NCI-H2107 treated with DMSO at 0.1 percent for 48 hours (cell line): ENCODE data around the gene PRSS53.
A peak's percentile ranks its signal among the peaks of the same experiment; 100 is the strongest.
"Not testable (repeated sequence)": the region's sequence is repeated elsewhere in the genome, so short reads cannot be mapped to it uniquely, and the experiment has no call there.

ENCODE experiments used
- DNase-seq: peaks from one replicate; lab custom pipeline; 2025; ENCODE audit not compliant: unreplicated experiment; lab: John Stamatoyannopoulos, UW

PRSS53 gene

DNA sequence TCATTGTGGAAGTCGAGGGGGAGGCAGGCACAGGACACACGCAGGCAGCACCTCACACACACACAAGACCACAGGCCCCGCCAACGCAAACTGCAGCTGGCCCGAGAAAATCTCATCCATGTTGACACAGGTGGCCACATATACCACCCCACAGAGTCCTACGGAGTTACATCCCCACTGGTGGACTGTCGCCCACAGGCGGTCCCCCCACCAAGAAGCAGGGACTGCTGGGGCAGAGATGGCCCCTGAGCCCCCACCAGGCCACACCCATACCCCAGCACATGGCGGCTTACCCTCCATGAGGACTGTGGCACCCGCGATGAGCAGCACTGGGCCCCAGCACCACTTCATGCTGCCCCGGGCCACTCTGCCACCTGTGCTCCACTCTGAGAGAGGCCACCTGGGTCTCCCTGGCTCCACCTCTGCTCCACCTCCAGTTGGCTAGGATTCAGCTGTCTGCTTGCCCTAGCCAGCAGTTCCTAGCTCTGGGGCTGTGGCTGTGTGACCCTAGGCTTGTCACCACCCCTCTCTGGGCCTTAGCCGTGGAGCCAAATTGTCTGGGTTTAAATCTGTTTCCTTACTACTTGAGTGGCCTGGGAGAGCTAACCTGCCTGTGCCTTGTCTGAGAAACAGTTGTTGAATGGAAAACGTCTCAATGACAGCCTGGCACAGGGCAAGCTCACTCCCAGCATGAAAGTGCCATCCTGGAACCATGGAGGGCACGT is at the start of gene PRSS53:
Gene PRSS53 (minus strand): TSS at position 485 of the 725 bp plus-strand sequence. CDS start 134 bp downstream, at position 351.
- no peak for DNase-seq

DNA sequence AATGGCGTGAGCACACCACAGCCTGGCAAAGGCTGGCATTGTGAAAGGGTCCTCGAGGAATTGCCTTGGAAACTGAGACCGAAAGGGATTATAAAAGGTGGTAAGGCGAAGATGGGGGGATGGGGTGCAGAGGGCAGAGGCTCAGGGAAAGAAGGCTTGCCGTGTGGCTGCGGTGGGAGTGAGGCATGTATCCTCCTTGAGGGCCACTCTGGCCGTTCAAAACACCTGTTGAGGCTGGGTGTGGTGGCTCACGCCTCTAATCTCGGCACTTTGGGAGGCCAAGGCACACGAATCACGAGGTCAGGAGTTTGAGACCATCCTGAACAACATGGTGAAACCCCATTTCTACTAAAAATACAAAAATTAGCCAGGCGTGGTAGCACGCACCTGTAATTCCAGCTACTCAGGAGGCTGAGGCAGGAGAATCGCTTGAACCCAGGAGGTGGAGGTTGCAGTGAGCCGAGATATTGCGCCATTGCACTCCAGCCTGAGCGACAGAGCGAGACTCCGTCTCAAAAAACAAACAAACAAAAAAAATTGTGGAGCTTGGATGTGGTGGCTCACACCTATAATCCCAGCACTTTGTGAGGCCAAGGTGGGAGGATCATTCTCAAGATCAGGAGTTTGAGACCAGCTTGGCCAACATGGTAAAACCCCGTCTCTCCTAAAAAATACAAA is 48.2 kb upstream of the PRSS53 start:
- DNase-seq, result not testable (repeated sequence)

DNA sequence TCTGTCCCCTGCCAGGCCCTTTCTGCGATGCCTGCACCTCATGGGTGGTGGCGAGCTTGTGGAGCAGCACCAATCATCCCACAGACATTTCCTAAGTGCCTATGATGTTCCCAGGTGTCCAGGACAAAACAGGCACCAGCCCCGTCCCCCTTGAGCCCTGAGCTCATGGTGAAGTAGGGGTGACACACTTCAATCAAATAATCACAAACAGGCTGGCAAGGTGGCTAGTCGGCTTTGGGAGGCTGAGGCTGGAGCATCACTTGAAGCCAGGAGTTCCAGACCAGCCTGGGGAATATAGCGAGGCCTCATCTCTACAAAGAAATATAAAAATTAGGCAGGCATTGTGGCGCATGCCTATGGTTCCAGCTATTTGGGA is 47.5 kb upstream of the PRSS53 start:
- no peak for DNase-seq

DNA sequence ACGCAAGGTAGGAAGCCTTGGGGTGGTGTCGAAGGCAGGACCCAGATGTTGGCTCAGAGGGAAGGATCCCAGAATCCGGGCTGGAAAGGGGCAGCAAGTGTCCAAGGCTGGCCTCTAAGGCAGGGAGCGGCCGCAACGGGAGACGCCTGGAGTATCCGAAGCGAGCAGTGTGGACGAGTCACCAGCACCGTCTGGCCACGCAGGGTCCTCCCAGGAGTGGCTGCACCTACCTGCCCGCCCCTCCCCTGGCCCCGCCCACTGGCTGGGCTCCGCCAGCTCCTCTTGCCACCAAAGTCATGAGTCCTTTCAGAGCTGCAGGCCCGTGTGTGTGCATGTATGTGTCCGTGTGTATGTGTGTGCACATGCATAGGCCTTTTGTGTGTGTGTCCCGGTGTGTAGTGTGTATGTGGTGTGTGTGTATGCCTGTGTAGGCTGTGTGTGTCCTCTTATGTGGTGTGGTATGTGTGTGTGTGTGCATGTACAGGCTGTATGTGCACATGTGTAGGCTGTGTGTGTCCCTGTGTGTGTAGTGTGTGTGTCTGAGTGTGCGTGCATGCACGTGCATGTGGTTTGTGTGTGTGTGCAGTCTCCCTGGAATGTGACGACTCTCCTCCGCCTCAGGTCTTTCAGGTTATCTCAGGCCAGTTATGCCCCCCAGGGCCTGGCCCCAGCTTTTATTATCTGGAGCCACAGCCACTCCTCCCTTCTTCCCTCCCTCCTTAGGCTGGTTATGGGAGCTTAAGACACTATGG is 47.0 kb upstream of the PRSS53 start, which contains the start of gene PRSS8:
Gene PRSS8 (minus strand): TSS at position 193 of the 752 bp plus-strand sequence. CDS start 229 bp downstream, outside the sequence.
- DNase-seq, result no peak

DNA sequence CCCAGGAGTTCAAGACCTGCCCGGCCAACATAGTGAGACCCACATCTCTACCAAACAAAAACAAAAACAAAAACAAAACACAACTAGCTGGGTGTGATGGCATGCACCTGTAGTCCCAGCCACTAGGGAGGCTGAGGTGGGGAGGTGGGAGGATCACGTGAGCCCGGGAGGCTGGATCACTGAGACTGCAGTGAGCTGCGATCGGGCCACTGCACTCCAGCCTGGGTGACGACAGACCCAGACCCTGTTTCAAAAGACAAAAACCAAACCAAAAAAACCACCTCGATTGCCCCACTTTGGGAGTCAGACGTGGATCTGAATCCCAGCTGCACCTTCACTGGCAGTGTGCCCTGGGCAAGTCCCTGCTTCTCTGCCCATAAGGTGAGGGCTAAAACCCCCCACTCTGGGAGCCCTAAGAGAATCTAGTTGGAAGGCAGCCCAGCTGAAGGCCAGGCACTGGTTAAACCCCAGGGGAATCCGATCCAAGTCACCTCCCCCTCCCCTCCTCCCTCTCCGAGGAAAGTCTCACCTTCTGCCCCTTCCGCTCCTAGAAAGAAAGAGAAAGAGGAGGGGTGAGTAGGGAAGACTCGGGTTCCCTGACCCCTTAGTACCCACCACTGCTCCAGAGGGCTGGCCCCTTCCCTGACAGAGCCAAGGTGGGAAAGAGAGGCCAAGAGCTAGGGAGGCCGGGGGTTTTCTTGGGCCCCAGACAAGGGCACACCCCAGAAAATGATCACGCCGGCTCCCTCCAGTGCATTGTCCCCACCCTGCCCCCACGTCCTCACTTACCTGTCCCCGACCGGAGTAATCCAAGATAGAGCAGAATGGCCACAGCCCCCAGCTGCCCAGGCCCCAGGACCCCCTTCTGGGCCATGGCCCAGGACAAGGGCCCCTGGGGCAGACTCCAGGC is 46.1 kb upstream of the PRSS53 start:
- DNase-seq, result peak; percentile 61

DNA sequence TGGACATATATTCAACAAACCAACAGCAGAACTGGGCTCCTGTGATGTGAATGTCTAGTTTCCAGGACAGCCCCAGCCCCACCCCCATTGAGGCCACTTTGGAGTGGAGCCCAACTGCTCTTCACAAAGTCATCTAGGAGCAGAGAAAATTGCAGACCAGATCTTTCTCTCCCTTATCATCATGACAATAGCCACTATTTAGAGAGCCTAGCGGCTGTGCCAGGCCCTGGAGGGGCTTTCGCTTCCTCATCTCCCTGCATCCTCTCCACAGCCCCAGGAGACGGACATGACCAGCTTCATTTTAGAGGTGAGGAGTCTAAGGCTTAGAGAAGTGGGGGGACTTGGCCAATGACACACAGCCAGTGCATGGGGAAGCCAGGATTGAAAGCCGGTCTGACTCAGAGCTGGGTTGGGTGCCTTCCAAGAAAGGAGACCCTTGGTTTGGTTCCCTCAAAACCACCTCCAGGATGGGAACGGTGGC is 45.4 kb upstream of the PRSS53 start:
- DNase-seq, result no peak

DNA sequence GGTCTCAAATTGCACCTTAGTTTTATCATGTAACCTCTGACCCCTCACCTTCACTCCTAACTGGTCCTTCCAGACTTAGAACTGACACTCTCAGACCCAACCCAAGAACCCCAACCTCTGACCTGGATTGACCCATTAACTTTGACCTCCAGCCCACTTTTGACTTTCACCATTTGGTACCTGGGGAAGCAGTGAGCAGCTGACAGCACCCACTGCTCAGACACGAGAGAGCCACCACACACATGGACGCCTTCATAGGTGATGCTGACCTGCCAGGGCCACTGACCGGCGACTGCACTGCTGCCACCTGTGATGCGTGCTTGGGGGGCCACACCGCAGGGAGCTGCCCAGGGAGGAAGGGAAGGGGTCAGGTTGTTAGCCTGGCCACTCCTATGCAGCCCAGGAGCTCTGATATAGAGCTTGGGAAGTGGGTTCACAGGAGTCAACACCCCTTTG is 44.3 kb upstream of the PRSS53 start:
- no peak for DNase-seq

DNA sequence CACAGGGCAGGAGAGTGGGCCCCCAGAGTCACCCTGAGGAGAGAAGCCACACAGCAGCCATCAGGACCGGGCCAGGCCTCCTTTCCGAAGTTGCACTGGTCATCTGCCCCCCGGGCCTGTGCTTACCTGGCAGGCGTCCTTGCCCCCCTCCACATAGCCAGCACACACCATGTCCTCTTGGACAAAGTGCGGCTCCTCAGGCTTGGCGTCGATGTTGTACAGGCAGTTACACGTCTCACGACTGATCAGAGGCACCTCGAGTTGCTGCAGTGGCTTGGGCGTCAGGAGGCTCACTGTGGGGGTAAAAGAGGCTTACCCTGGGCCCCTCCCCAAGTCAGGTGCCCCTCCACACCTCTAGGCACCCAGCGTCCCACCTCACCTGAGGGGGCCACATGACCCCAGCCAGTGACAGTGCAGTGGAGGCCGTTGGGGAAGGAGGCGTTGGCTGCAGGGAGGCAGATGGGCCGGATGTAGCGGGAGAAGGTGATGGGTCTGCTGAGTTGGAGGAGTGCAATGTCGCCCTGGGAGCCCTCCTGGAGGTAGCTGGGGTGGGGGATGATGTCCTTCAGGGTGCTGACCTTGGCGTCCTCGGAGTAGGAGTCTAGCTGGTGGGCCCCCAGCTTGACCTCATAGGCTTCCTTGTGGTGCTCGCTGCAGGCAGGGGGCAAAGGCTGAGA is 43.7 kb upstream of the PRSS53 start:
- no peak for DNase-seq

DNA sequence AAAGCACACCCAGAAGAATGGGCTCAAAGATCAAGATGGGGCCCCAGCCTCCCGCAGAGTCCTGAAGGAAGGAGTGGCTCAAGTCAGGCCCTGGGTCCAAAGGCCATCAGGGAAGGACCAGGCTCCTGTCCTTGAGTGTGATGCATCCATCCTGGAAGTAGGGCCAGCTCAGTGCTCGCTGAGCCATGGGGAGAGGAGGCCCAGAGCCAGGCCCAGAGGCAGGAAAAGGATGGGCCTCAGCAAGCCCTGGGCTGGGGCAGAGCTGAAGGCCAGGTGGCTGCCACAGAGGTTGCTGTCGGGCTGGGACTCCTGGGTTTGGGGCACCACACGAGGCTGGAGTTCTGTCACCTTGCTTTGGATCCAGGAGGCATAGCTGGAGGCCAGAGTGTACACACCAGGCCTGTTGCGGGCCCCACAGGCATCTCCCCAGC is 43.1 kb upstream of the PRSS53 start:
- DNase-seq, result no peak

DNA sequence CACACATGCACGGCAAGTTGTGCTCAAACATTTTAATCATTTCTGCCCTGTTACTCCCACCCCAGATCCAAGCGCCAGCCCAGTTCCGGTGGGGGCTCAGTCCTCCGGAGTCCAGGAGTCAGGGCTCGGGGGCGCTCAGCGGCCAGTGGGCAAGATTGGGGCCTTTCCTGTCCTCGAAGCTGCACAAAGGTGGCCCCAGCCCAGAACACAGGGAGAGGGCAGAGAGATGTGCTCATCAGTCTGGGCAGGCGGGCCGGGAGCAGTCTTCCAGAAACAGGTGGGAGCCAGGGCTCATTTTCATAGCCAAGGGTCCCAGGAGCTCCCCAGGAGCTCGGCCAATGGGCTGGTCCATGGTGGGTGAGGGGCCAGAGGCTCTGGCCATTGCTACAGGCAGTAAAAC is 42.7 kb upstream of the PRSS53 start:
- no peak for DNase-seq

DNA sequence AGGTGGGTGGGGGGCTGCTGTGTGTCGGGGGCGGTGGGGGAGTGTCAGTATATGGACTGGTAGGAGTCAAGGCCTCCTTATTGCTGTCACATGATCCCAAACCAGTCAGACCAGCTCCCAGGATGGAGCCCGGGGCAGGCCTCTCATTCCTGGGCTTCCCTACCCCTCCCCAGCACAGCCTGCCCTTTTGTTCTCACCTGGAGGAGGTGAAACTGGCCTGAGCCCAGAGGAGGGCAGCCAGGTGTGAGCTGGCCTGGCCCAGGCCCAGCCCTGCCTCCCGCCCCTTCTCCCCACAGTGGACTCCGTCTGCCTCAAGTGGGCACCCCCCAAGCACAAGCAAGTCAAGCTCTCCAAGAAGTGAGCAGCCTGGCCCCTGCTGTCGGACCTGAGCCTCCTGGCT is 42.2 kb upstream of the PRSS53 start:
- DNase-seq, result no peak

DNA sequence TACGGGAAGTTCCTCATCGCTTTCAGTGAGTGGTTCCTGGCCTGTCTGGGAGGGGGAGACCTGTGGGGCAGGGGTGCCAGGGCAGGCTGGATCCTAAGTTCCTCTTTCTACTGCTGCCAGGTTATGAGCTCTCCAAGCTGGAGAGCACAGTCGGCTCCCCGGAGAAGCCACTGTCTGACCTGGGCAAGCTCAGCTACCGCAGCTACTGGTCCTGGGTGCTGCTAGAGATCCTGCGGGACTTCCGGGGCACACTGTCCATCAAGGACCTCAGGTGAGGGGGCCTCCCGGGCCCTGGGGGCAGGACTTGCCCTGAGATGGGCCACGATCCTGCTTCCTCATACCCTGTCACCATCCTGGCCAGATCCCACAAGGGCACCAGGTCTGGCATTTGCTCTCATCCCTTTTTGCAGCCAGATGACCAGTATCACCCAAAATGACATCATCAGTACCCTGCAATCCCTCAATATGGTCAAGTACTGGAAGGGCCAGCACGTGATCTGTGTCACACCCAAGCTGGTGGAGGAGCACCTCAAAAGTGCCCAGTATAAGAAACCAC is 41.7 kb upstream of the PRSS53 start:
- DNase-seq, result no peak

DNA sequence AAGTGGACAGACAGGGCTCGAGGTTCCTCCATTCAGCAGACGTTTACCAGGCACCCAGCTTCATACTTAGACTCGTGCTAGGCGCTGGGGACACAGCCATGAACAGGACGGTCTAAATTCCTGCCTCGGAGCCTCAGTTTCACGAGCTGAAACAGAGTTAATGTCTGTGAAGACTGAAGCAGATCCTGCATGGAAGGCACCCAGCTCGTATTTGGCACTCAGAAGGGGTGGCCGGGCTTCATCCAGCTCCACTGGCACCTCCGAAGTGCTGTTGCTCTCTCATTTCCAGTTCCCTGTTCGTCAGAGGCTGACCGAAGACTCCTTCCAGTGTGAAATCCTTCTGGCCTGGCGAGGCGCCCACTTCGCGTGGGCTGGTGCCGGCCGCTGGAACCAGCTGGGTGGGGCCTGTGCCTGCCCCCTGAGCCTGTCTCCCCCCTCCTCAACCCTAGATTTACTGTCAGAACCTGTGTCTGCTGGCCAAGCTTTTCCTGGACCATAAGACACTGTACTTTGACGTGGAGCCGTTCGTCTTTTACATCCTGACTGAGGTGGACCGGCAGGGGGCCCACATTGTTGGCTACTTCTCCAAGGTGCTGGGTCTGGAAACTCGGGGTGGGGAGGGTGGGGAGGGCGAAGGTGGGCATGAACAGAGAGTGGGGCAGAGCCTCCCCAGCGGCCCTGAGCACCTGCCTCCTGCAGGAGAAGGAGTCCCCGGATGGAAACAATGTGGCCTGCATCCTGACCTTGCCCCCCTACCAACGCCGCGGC is 41.0 kb upstream of the PRSS53 start:
- DNase-seq, result no peak

DNA sequence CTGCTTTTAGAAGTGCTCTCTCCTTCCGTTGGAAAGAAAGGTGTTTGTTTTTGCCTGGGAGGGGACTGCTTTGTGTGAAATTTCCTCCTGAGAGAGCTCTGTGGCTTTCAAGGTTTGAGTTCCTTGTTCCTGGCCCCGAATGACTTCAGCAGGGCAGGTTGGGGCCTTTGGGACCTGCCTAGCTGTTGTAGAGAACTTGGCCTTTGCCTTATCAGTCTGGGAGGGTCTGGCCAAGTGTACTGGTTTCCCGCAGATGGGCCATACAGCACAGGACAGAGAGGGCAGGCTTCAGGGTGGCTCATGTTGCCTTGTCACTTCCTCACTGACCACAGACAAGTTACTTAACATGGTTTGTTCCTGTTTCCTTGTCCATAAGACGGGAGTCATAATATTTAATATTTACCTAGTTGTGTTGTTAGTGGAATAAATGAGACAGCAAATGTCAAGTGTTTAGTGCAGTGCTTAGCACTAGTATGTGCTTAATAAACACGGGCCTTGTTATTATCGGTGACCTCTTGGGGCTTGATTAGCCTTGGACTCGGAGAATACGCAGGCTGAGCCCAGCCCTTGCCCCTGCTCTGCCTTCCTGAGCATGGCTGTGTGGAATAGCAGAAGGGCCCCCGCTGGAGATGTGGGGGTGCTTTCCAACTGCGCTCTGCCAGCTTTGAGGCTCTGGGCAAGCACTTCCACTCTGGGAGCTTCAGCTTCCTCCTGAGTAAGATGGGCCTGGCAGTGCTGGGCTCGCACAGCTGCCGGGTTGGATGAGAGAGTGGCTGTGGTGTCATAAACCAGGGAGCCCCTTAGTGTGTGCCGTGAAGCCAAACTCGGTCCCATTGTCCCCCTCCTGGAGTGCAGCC is 40.2 kb upstream of the PRSS53 start:
- DNase-seq, result no peak

DNA sequence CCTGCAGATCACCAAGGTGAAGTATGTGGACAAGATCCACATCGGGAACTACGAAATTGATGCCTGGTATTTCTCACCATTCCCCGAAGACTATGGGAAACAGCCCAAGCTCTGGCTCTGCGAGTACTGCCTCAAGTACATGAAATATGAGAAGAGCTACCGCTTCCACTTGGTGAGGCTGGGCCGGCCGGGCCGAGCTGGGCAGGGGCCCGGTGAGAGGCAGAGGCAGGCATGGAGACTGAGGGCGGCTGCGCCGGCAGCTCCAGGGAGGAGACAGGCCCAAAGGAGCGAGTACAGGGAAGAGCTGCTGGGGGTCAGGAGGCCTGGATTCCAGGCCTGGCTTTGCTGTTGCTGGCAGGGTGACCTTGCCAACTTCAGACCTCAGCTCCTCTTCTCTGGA is 38.4 kb upstream of the PRSS53 start:
- DNase-seq, result no peak

DNA sequence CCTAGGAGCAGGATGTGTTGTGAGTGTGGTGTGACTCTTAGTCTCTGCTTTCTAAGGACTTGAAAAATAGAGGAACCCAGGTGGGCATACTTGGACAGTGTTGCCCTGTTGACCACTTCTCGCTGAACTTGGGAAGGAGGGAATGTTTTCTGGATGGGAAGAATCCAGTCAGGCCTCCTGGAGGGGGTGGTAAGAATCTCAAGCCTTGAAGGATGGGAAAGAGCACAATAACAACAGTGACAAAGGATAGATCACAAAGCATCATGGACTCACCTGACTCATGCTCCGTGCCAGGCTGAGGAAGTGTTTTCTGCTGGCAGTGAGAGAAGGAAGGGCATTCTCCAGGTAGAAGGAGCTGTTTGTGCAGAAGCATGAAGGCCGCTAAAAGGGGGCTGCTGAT is 37.1 kb upstream of the PRSS53 start:
- no peak for DNase-seq

DNA sequence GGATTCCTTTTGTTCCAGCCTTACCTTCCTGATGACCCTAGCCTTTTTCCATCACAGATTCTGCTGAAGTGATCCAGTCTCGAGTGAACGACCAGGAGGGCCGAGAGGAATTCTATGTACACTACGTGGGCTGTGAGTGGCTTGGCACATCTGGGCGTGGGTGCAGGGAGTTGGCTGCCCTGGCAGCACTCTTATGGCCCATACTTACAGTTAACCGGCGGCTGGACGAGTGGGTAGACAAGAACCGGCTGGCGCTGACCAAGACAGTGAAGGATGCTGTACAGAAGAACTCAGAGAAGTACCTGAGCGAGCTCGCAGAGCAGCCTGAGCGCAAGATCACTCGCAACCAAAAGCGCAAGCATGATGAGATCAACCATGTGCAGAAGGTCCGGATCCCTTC is 31.4 kb upstream of the PRSS53 start:
- no peak for DNase-seq
